Measurements from ENCODE around the gene ANTXR2.

Gene ANTXR2

GRCh38 chr4:80091688-80092087, 18.7 kb upstream of the ANTXR2 start:
- DNase-seq: no peak

DNA sequence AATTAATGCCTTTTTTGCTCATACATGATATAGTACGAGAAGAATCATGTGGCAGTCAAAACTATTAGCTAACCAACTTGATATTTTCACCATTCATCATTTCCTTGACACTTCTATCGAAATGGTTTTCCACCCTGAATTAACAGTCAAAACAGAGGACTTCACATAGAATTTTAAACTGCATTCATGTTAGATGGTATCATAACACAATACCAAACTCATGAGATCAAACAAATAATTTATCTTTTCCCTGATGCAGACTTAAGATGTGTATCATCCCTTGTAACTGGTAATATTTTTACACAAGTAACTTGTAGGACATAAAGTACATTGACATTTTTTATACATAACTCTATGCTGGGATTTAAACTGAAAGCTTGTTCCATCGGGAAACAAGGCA, 18.2 kb upstream of the ANTXR2 start:
- no peak for DNase-seq

DNA sequence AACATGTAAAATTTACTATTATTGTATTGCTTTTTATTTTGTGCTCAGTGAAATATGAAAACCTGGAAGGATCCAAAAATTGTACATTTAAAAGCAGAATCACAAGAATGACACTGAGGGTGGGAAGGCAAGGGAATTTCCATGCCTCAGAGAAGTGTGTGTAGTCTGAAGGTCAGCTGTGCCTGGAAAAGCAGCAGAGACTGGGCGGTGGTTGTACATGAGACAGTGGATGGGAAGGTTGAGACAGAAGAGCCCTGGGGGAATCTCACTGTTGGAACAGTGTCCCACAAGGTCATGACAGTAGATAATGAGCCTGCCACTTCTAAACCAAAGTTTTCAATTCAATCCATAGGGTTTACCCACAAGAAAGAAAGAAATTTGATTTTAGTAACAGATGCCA, 17.1 kb upstream of the ANTXR2 start:
- DNase-seq: no peak

GRCh38 chr4:80088471-80088870, 15.4 kb upstream of the ANTXR2 start:
- DNase-seq: no peak

- DNase-seq: no peak
Measured at GRCh38 chr4:80086296-80086695, 13.3 kb upstream of the ANTXR2 start.

DNA sequence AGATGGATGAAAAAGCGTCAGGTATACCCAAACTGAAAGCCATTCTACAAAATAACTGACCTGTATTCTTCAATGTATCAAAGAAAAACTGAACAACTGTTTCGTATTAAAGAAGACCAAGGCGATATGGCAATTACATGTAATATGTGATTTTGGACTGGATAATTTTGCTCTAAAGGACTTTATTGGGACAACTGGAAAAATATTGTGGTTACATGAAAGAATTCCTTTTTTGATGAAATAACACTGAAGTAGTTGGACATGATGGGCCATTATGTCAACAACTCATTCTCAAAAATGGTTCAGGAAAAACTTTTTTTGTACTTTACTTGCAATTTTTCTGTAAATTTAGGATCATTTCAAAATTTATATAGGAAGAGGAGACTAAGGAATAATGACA, 12.1 kb upstream of the ANTXR2 start:
- DNase-seq: no peak

- no peak for DNase-seq
Measured at GRCh38 chr4:80082693-80083092, 9.7 kb upstream of the ANTXR2 start.

- no peak for DNase-seq
Measured at GRCh38 chr4:80081566-80081965, 8.5 kb upstream of the ANTXR2 start.

GRCh38 chr4:80079255-80079923, 6.4 kb upstream of the ANTXR2 start:
- no peak for DNase-seq

- no peak for DNase-seq
Measured at GRCh38 chr4:80078346-80079092, 5.5 kb upstream of the ANTXR2 start.

DNA sequence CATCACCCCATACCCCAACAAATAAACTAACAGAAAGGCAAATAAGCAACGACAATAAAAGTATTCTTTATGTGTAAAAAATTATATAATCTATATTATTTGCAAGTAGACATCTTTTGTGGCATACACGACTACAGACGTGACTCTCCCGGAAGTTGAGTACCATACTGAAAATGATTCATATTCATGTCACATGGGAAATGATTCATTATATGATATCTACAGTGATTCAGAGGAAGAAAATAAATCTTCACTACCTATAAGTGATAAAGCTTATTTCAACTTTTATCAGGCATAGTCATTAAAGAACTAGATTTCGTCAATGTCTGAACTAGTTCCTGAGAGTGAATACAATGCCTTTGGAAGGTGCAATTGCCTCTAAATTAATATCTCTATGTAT, 4.6 kb upstream of the ANTXR2 start:
- peak; percentile 26 for DNase-seq

DNA sequence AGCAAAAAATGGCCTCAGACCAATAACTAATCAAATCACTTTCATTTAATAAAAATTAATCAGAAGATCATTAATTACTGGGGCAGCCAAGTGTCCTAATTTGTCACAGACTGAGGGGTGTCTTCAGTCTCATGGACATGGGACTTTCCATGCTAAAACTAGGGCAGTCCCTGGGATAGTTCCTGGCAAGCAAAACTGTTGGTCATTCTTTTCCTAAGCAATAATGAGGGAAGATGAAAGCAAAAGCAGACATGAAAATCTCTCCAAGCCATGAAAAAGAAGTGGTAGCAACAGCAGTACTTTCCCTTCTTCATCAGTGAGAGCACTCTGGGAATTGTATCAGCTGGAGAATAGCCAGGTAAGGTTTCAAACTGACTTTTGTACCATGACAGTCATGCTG, 3.7 kb upstream of the ANTXR2 start:
- DNase-seq: no peak

DNA sequence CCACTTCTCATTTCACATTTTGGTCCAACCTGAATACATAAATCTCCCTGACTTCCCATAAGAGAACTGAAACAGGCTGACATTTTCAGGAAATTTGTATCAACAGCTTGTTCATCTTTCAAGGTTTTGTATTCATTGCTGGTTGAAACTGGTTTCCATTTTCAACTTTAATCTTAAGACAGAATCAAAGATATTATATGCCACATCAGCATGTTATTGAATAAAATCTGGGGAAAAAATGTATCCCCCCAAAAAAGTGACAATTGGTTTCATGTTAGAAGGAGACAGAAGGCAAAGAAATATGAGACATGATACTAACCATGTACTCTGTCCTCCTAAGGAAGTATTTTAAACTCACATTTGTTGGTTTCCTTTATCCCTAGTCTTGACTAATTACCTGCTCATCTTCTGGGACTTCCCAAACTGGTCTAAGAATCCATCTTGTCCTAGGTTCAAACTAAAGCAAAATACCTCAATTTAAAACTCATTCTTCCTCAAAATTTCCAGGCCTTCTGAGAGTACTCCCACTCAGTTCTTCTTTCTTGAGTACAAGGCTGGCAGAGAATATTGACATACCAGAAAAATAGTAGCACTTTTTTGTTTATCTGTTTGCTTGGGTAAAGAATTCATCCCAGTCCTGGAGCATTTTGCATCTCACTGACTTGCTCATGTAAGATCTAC, 3.1 kb upstream of the ANTXR2 start:
- DNase-seq: no peak

DNA sequence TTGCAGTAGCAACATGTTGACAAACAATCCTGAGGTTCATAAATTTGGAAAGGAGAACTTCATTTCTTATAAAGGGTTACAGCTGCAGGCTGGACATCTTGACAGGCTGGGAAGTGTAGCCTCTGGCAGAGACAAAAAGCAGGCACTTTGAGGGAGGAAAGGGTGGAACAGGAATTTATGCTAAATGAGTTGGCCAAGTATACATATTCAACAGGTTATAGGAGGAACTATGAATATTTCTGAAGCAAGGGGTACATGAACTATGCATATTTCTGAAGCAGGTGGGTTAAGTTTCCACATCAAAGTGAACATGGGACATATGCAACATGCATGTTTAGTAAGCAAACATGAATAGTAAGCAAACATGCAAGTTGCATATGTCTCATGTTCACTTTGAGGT, 1.6 kb upstream of the ANTXR2 start:
- DNase-seq: no peak

DNA sequence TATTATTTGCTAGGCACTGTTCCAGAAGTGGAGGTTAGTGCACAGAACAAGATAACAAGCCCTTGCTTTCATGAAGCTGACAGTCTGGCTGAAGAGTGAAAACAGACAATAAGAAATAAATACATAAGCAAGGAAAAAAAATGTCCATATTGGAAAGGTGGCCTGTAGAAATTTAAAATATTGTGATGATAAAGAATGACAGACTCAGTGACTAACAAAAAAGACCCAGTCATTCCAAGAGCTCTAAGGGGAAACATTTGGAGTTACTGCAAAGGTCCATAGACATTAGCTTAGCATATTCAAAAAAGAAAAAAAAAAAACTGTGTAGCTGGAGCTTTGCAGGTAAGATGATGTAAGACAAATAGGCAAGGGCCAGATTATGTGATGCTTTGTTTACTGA, 1.0 kb upstream of the ANTXR2 start:
- no peak for DNase-seq

GRCh38 chr4:80073473-80074008, 512 bp upstream of the ANTXR2 start:
- peak; percentile 34 for DNase-seq

DNA sequence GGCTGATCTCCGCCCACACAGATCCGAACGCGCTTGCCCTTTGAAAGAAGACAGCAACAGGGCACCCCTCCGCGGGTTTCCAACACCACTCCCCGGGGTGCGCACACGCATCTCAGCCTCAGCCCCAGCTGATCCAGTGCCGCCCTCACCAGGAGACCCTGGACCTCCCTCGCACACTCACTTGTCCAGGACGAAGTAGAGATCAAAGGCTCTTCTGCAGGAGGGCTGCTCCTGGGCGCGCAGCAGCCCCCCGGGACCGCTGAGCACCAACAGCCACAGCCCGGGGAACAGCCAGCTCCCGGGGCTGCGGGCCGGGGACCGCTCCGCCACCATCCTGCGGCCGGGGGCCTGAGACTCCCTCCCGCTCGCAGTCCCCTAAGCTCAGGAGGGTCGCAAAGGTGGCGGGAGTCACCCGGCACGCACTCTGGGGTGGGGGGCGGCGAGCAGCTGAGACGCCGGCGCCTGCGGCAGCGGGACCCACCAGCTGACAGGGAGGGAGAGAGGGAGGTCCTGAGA, 743 bp downstream of the ANTXR2 start:
- peak; percentile 72 for DNase-seq

DNA sequence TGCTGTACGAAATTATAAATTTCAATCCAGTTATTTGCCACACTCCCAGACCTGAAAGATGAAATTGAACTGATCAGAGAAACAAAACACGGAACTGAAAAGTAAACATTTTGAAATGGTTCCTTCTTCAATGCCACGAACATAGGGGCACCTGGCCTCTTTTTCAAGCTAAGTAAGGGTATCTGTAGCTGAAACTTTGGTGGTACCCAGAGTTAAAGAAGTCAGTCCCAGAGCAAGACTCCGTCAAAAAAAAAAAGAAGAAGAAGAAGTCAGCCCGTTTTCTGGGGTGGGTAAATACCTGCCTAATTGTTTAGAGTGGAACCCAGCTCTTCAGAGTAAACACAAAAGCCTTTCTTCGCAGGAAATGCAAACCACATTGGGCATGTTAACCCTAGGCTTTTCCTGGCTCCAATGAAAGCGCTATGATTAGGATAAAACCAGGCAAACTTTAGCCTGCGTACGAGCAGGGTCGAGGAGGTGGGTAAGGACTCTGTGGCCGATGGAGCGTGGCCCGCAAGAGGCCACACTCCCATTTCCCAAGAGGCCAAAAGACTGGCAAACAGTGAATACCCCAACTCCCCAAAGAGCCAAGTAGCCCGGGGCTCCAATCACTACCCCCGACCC, 1.3 kb downstream of the ANTXR2 start:
- DNase-seq: no peak

- no peak for DNase-seq
Measured at GRCh38 chr4:80070880-80071603, 2.0 kb downstream of the ANTXR2 start.

- DNase-seq: no peak
Measured at GRCh38 chr4:80069837-80070731, 2.9 kb downstream of the ANTXR2 start.

DNA sequence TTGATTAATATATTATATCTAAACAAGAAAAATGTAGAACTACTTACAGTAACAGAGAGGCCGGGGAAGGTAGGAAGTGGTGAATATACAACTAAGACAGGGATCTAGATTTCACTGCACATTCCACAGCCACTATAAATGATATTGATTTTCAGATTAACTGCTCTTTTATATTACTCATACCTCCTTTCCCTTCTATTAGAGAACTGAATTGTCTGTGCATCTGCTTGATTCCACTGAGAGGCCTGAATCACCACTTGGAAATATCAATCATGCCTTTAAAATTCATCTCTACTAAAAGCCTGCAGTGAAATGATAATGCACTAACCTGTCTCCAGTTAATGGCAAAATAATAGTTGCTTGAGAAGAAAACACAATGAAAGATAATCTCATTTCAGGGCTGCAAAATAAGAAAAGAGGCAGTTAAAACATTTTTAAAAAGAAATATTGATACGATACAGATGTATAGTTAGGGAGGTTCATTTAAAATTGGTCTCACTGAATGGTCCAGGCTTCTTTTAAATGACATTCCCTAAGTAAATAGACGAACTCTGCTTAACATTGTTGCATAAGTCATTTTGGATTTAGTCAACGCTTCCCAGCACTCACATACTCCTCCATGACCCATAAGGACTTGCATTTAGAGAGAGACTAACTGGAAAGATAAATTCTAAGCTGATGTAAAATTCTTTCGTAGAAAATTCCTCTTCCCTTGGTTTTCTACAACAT, 3.8 kb downstream of the ANTXR2 start:
- DNase-seq: no peak
